ENCODE data around the gene TYSND1.

GRCh38 chr10:70131560-70131937 lies 15.0 kb downstream of the TYSND1 start:
- no peak for TF ChIP-seq CTCF (IDR thresholded peaks at IDR 0.05)
- TF ChIP-seq POLR2A (IDR thresholded peaks at IDR 0.05) = no peak
- TF ChIP-seq POLR2AphosphoS5 (IDR thresholded peaks at IDR 0.05) = no peak

Data from prostate gland (tissue), 2 donors.